Right lobe of liver (tissue), 4 donors: ENCODE measurements around the gene SAMD8.
A peak's percentile ranks its signal among the peaks of the same experiment; 100 is the strongest.

Experiments used
- POLR2A ChIP-seq: fragments of 450-650 bp; IDR thresholded peaks from one replicate; pipeline ENCODE4 v1.6.1; 2017; ENCODE audit warnings: antibody characterized with exemption, mild to moderate bottlenecking
- TF ChIP-seq, protein P1 (sequence below), 4 donors: fragments of 200-600 bp in 3 of 4; fragments of 450-650 bp in 1 of 4; IDR thresholded peaks; one replicate each; pipeline versions ENCODE4 v1.5.1 to v1.8.0; 2016 to 2022; ENCODE audit warnings: antibody characterized with exemption in 4 of 4, mild to moderate bottlenecking in 2 of 4
- donor health status: DM: no; HTN: no; CAD: no.
- donor health status: DM: no; HTN: no; CAD: no.
- donor health status: DM: no; HTN: yes; CAD: no.

DNA sequence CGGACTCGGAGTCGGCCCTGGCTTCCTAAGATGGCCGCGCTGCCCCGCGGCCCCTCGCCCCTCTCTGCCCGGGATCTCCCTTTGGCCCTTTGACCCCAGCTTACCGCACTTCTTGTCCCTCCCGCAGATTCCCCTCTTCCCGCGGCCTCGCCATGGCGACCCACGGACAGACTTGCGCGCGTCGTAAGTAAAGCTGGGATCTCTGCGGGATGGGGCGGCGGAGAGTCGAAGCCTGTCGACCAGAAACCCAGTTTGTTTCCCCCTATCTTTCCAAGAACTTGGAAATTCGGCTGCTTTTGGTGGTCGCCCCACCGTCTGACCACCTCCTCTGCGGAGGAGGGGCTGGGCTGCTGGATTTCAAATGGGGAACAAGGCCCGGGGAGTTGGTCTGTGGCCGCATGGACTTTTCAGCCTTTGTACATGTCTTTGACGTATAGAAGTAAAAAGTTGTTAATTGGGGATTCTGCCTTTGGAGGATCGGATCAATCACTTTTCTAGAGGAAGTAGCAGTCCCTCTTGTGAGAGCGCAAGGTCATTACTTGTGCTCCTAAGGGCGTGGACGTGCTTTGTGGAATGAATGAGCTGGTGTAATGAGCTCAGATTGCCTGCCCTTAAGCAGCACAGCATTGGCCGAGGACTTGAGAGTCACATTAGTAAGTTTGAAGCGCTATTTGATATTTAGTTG, 99.7 kb downstream of the SAMD8 start:
- TF ChIP-seq, protein P1, sequence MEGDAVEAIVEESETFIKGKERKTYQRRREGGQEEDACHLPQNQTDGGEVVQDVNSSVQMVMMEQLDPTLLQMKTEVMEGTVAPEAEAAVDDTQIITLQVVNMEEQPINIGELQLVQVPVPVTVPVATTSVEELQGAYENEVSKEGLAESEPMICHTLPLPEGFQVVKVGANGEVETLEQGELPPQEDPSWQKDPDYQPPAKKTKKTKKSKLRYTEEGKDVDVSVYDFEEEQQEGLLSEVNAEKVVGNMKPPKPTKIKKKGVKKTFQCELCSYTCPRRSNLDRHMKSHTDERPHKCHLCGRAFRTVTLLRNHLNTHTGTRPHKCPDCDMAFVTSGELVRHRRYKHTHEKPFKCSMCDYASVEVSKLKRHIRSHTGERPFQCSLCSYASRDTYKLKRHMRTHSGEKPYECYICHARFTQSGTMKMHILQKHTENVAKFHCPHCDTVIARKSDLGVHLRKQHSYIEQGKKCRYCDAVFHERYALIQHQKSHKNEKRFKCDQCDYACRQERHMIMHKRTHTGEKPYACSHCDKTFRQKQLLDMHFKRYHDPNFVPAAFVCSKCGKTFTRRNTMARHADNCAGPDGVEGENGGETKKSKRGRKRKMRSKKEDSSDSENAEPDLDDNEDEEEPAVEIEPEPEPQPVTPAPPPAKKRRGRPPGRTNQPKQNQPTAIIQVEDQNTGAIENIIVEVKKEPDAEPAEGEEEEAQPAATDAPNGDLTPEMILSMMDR (IDR thresholded peaks at IDR 0.05): no peak
- TF ChIP-seq POLR2A: peak; percentile 20
